Esophagus squamous epithelium (tissue), 5 donors: ENCODE data around the gene BCL2L15. TPM values are rescaled to one million over a fixed set of nuclear protein-coding genes. Genes with fewer than 3 reads are reported as not detected.

Source experiments
- DNase-seq: peaks from one replicate; lab custom pipeline; 2025; lab: John Stamatoyannopoulos, UW
- H3K27ac ChIP-seq, 4 donors: fragments of 200-600 bp; sonication (generic); one replicate each; pipeline ENCODE4 v1.5.1; 2016 to 2019; ENCODE audit warnings: mild to moderate bottlenecking in 1 of 4
- H3K27me3 ChIP-seq, 4 donors: fragments of 200-600 bp; sonication (generic); 1 replicate in 3 of 4; 2 replicates in 1 of 4; pipeline versions ENCODE4 v1.5.1 to v1.6.0; 2017 to 2021; ENCODE audit warnings: antibody characterized with exemption in 1 of 4
- H3K36me3 ChIP-seq, 3 donors: fragments of 200-600 bp; sonication (generic); one replicate each; pipeline ENCODE4 v1.5.1; 2016 to 2019
- H3K4me1 ChIP-seq, 3 donors: fragments of 200-600 bp; sonication (generic); one replicate each; pipeline ENCODE4 v1.5.1; 2017 to 2019
- H3K4me3 ChIP-seq, 4 donors: fragments of 200-600 bp; sonication (generic); 1 replicate in 3 of 4; 2 replicates in 1 of 4; pipeline ENCODE4 v1.5.1; 2016 to 2019; ENCODE audit warnings: mild to moderate bottlenecking in 2 of 4, moderate library complexity in 1 of 4
- H3K9me3 ChIP-seq, 3 donors: fragments of 200-600 bp; sonication (generic); one replicate each; pipeline ENCODE4 v1.5.1; 2016 to 2019
- CTCF ChIP-seq, 6 experiments: fragments of 450-650 bp in 4 of 6; fragments of 200-600 bp in 2 of 6; sonication (generic) in 2 of 6; IDR thresholded peaks; one replicate each; pipeline ENCODE4 v1.5.1; 2016 to 2019; ENCODE audit warnings: antibody characterized with exemption in 6 of 6, mild to moderate bottlenecking in 4 of 6, moderate library complexity in 4 of 6
- POLR2A ChIP-seq, 4 donors: fragments of 450-650 bp; IDR thresholded peaks; one replicate each; pipeline ENCODE4 v1.6.1; 2017; ENCODE audit warnings: antibody characterized with exemption in 4 of 4, mild to moderate bottlenecking in 4 of 4, moderate library complexity in 3 of 4
- WGBS, 2 donors: methylation state at CpG; one replicate each; pipeline ENCODE4 v1.1.5; 2018; 5-methylcytosine and 5-hydroxymethylcytosine counted together
- intact Hi-C: fragments of 100-400 bp; cut with DNase I; formaldehyde crosslinking; loops from one replicate; pipeline ENCODE4 v1.15.0; 2022
- total RNA-seq, 4 donors: library from RNA; depleted of rRNA; stranded (reverse); fragments of >200 nt; gene quantifications; one replicate each; pipeline ENCODE4 v1.1.0, GENCODE V29; 2016
- donor health status: DM: yes; HTN: yes; CAD: no.

BCL2L15 gene
- total RNA-seq, 4 donors from 2014 or later, result 0.76 to 6.8 (median 3.4) TPM

- DNase-seq, result no peak
- Histone ChIP-seq H3K4me3 (no peak overlapping the region), H3K27ac (no peak overlapping the region), H3K36me3 (no peaks in the 10 kb centered on the region), H3K4me1 (peaks cover 0 to 27% (median 5%) of the 10 kb centered on the region in 3 donors), H3K27me3 (no peaks in the 10 kb centered on the region), H3K9me3 (no peaks in the 10 kb centered on the region)
- 42 to 57% methylated on average over 3 of the region's 3 CpGs for WGBS, 2 donors
- intact Hi-C loops, result no loop called here
- TF ChIP-seq CTCF (IDR thresholded peaks at IDR 0.05) (no peak), POLR2A (IDR thresholded peaks at IDR 0.05) (no peak)
These were observed 26.5 kb downstream of the BCL2L15 start for GRCh38 chr1:113860891-113861290.

GRCh38 chr1:113859478-113860175 is 27.8 kb downstream of the BCL2L15 start:
- no peak for TF ChIP-seq POLR2A (IDR thresholded peaks at IDR 0.05)
- no peaks in the 10 kb centered on the region for H3K9me3 ChIP-seq
- H3K27ac ChIP-seq, result no peak overlapping the region
- H3K4me3 ChIP-seq, result no peak overlapping the region
- H3K4me1 ChIP-seq, result peaks cover 0 to 38% (median 5%) of the 10 kb centered on the region in 3 donors
- DNase-seq, result no peak
- H3K27me3 ChIP-seq, result no peaks in the 10 kb centered on the region
- 56 to 75% methylated on average over 3 of the region's 3 CpGs for WGBS, 2 donors
- intact Hi-C loops, result no loop called here
- H3K36me3 ChIP-seq, result no peaks in the 10 kb centered on the region

GRCh38 chr1:113858982-113859381 is 28.4 kb downstream of the BCL2L15 start:
- TF ChIP-seq CTCF (IDR thresholded peaks at IDR 0.05) (no peak), POLR2A (IDR thresholded peaks at IDR 0.05) (no peak)
- WGBS, 2 donors, result 67 to 83% methylated on average over 1 of the region's 1 CpG
- no peak overlapping the region for H3K27ac ChIP-seq
- H3K4me3 ChIP-seq, result no peak overlapping the region
- no peaks in the 10 kb centered on the region for H3K9me3 ChIP-seq
- no peak for DNase-seq
- H3K36me3 ChIP-seq, result no peaks in the 10 kb centered on the region
- intact Hi-C loops, result no loop called here
- peaks cover 0 to 38% (median 5%) of the 10 kb centered on the region in 3 donors for H3K4me1 ChIP-seq
- H3K27me3 ChIP-seq, result no peaks in the 10 kb centered on the region

GRCh38 chr1:113858418-113858817 is 29.0 kb downstream of the BCL2L15 start:
- intact Hi-C loops, result no loop called here
- 84 to 87% methylated on average over 3 of the region's 3 CpGs for WGBS, 2 donors
- H3K9me3 ChIP-seq, result no peaks in the 10 kb centered on the region
- H3K4me1 ChIP-seq, result peaks cover 0 to 38% (median 5%) of the 10 kb centered on the region in 3 donors
- no peak overlapping the region for H3K4me3 ChIP-seq
- no peaks in the 10 kb centered on the region for H3K27me3 ChIP-seq
- H3K27ac ChIP-seq, result no peak overlapping the region
- no peak for DNase-seq
- TF ChIP-seq POLR2A (IDR thresholded peaks at IDR 0.05) (no peak), CTCF (IDR thresholded peaks at IDR 0.05) (no peak)
- no peaks in the 10 kb centered on the region for H3K36me3 ChIP-seq

GRCh38 chr1:113857776-113858175 is 29.6 kb downstream of the BCL2L15 start:
- DNase-seq, result no peak
- no peaks in the 10 kb centered on the region for H3K9me3 ChIP-seq
- H3K36me3 ChIP-seq, result no peaks in the 10 kb centered on the region
- TF ChIP-seq POLR2A (IDR thresholded peaks at IDR 0.05) (no peak), CTCF (IDR thresholded peaks at IDR 0.05) (no peak)
- 68 to 70% methylated on average over 3 of the region's 3 CpGs for WGBS, 2 donors
- H3K4me1 ChIP-seq, result peaks cover 0 to 38% (median 5%) of the 10 kb centered on the region in 3 donors
- H3K27me3 ChIP-seq, result no peaks in the 10 kb centered on the region
- no peak overlapping the region for H3K4me3 ChIP-seq
- intact Hi-C loops, result no loop called here
- H3K27ac ChIP-seq, result no peak overlapping the region
